ENCODE results near the gene EPHA5. TPM values are rescaled to one million over a fixed set of nuclear protein-coding genes. Genes with fewer than 3 reads are reported as not detected.

EPHA5 gene
- total RNA-seq, 1 donor from 2014 or later: 0.20 TPM

GRCh38 chr4:65391814-65392213 lies 278.5 kb downstream of the EPHA5 start:
- Histone ChIP-seq H3K27me3 (no peaks in the 10 kb centered on the region), H3K4me1 (no peaks in the 10 kb centered on the region), H3K27ac (no peak overlapping the region), H3K9me3 (no peaks in the 10 kb centered on the region), H3K4me3 (no peak overlapping the region), H3K36me3 (no peaks in the 10 kb centered on the region)
- intact Hi-C loops (cut with DNase I): no loop called here
- ATAC-seq (no peak), DNase-seq (no peak)
- TF ChIP-seq CTCF (IDR thresholded peaks at IDR 0.05): no peak

GRCh38 chr4:65391382-65391781 lies 278.9 kb downstream of the EPHA5 start:
- Histone ChIP-seq H3K4me1 (no peaks in the 10 kb centered on the region), H3K9me3 (no peaks in the 10 kb centered on the region), H3K27me3 (no peaks in the 10 kb centered on the region), H3K27ac (no peak overlapping the region), H3K4me3 (no peak overlapping the region), H3K36me3 (no peaks in the 10 kb centered on the region)
- ATAC-seq (no peak), DNase-seq (no peak)
- intact Hi-C loops (cut with DNase I): no loop called here
- TF ChIP-seq CTCF (IDR thresholded peaks at IDR 0.05): no peak

GRCh38 chr4:65386927-65387326 lies 283.4 kb downstream of the EPHA5 start:
- ATAC-seq: no peak

GRCh38 chr4:65383589-65384305 lies 286.5 kb downstream of the EPHA5 start:
- Histone ChIP-seq H3K4me1 (no peaks in the 10 kb centered on the region), H3K9me3 (no peaks in the 10 kb centered on the region), H3K27me3 (no peaks in the 10 kb centered on the region), H3K36me3 (no peaks in the 10 kb centered on the region), H3K4me3 (no peak overlapping the region), H3K27ac (no peak overlapping the region)
- DNase-seq: no peak
- no peak for ATAC-seq
- intact Hi-C loops (cut with DNase I): no loop called here
- TF ChIP-seq CTCF (IDR thresholded peaks at IDR 0.05): no peak

More at GRCh38 chr4:65386927-65387326, 283.4 kb downstream of the EPHA5 start:
- no peaks in the 10 kb centered on the region for H3K4me1 ChIP-seq
- intact Hi-C loops (cut with DNase I): no loop called here
- TF ChIP-seq CTCF (IDR thresholded peaks at IDR 0.05): no peak
- H3K36me3 ChIP-seq: no peaks in the 10 kb centered on the region
- H3K27ac ChIP-seq: no peak overlapping the region
- no peak for DNase-seq
- H3K4me3 ChIP-seq: no peak overlapping the region
- no peaks in the 10 kb centered on the region for H3K27me3 ChIP-seq
- no peaks in the 10 kb centered on the region for H3K9me3 ChIP-seq

GRCh38 chr4:65381648-65382047 lies 288.6 kb downstream of the EPHA5 start:
- TF ChIP-seq CTCF (IDR thresholded peaks at IDR 0.05): no peak
- ATAC-seq: no peak
- Histone ChIP-seq H3K27ac (no peak overlapping the region), H3K4me3 (no peak overlapping the region), H3K27me3 (no peaks in the 10 kb centered on the region), H3K9me3 (no peaks in the 10 kb centered on the region), H3K36me3 (no peaks in the 10 kb centered on the region), H3K4me1 (no peaks in the 10 kb centered on the region)
- DNase-seq: no peak
- intact Hi-C loops (cut with DNase I): no loop called here

- no peaks in the 10 kb centered on the region for H3K27me3 ChIP-seq
- no peak for ATAC-seq
Observed at GRCh38 chr4:65370709-65371108, 299.6 kb downstream of the EPHA5 start.

More at GRCh38 chr4:65370709-65371108, 299.6 kb downstream of the EPHA5 start:
- DNase-seq: no peak
- Histone ChIP-seq H3K36me3 (no peaks in the 10 kb centered on the region), H3K9me3 (no peaks in the 10 kb centered on the region), H3K4me3 (no peak overlapping the region), H3K27ac (no peak overlapping the region), H3K4me1 (no peaks in the 10 kb centered on the region)
- intact Hi-C loops (cut with DNase I): no loop called here
- no peak for TF ChIP-seq CTCF (IDR thresholded peaks at IDR 0.05)

Data from upper lobe of right lung (tissue), 1 donor.